Bronchial epithelial cell (primary cell): ENCODE data around the gene BRD2. TPM values are rescaled to one million over a fixed set of nuclear protein-coding genes. Genes with fewer than 3 reads are reported as not detected.
A peak's percentile ranks its signal among the peaks of the same experiment; 100 is the strongest.

Experiments used
- DNase-seq: peaks from one replicate; pipeline ENCODE4 v3.0.0-alpha.2; 2010; ENCODE audit warnings: low read depth
- FAIRE-seq: peaks from 2 replicates; lab custom pipeline; 2011; peaks lifted over from hg19 to GRCh38; lab: Jason Lieb, UNC
- H3K27me3 ChIP-seq: 2 replicates; pipeline ENCODE4 v1.5.1; 2011; ENCODE audit warnings: low read length; ENCODE audit not compliant: control insufficient read depth, insufficient read depth
- H3K36me3 ChIP-seq: 2 replicates; pipeline ENCODE4 v1.5.1; 2011; ENCODE audit warnings: low read length; ENCODE audit not compliant: control insufficient read depth, insufficient read depth
- H3K4me3 ChIP-seq: 2 replicates; pipeline ENCODE4 v1.5.1; 2011; ENCODE audit warnings: mild to moderate bottlenecking, low read depth, low read length, control low read depth
- CTCF ChIP-seq: IDR thresholded peaks from 2 replicates; pipeline ENCODE4 v1.5.1; 2011; ENCODE audit warnings: mild to moderate bottlenecking, moderate library complexity, low read length, control low read depth, inconsistent platforms; ENCODE audit not compliant: insufficient read depth, severe bottlenecking
- total RNA-seq: library from RNA; depleted of rRNA; stranded (reverse); fragments of >200 nt; gene quantifications from 2 replicates; pipeline ENCODE4 v1.2.1, GENCODE V29; 2014

BRD2 gene
- total RNA-seq, 1 donor from 2014 or later: 57.1 TPM

- FAIRE-seq (no peak), DNase-seq (peak; percentile 39)
- Histone ChIP-seq H3K4me3 (no peak overlapping the region), H3K36me3 (no peaks in the 10 kb centered on the region), H3K27me3 (no peaks in the 10 kb centered on the region)
- TF ChIP-seq CTCF: no peak
These were observed 21.0 kb downstream of the BRD2 start for GRCh38 chr6:32989368-32989767.

GRCh38 chr6:32991972-32992371 lies 23.6 kb downstream of the BRD2 start:
- no peak for TF ChIP-seq CTCF
- Histone ChIP-seq H3K27me3 (no peaks in the 10 kb centered on the region), H3K4me3 (no peak overlapping the region), H3K36me3 (no peaks in the 10 kb centered on the region)
- FAIRE-seq (no peak), DNase-seq (no peak)

GRCh38 chr6:32993363-32993973 lies 25.1 kb downstream of the BRD2 start:
- no peak for DNase-seq
- H3K36me3 ChIP-seq: no peaks in the 10 kb centered on the region
- TF ChIP-seq CTCF: no peak
- H3K4me3 ChIP-seq: no peak overlapping the region
- no peak for FAIRE-seq
- H3K27me3 ChIP-seq: no peaks in the 10 kb centered on the region

- DNase-seq (no peak), FAIRE-seq (no peak)
- H3K27me3 ChIP-seq: no peaks in the 10 kb centered on the region
- H3K4me3 ChIP-seq: no peak overlapping the region
- no peaks in the 10 kb centered on the region for H3K36me3 ChIP-seq
- no peak for TF ChIP-seq CTCF
These were observed 27.1 kb downstream of the BRD2 start for GRCh38 chr6:32995448-32995847.

GRCh38 chr6:33000055-33000454 lies 31.7 kb downstream of the BRD2 start:
- peak; percentile 55 for TF ChIP-seq CTCF
- no peak overlapping the region for H3K4me3 ChIP-seq
- H3K36me3 ChIP-seq: no peaks in the 10 kb centered on the region
- H3K27me3 ChIP-seq: no peaks in the 10 kb centered on the region
- peak; percentile 50 for FAIRE-seq
- peak; percentile 68 for DNase-seq

GRCh38 chr6:33001685-33002084 lies 33.3 kb downstream of the BRD2 start:
- TF ChIP-seq CTCF: no peak
- H3K36me3 ChIP-seq: no peaks in the 10 kb centered on the region
- no peak for FAIRE-seq
- no peak overlapping the region for H3K4me3 ChIP-seq
- no peak for DNase-seq
- H3K27me3 ChIP-seq: no peaks in the 10 kb centered on the region
